ENCODE results near the gene CDC42EP1.
"Not testable (repeated sequence)": the region's sequence is repeated elsewhere in the genome, so short reads cannot be mapped to it uniquely, and the experiment has no call there.

Gene CDC42EP1

GRCh38 chr22:37559901-37560607, at the start of gene CDC42EP1:
CDC42EP1 (plus strand) TSS chr22:37560480; CDS start chr22:37566350, 5,870 bp downstream.
- no peak for DNase-seq (ENCODE audit: low read depth in 2 of 2)

GRCh38 chr22:37511395-37512104, 48.7 kb upstream of the CDC42EP1 start:
- no peak for DNase-seq (ENCODE audit: low read depth in 2 of 2)

- DNase-seq (ENCODE audit: low read depth in 2 of 2), result no peak
Measured at GRCh38 chr22:37514526-37515051, 45.7 kb upstream of the CDC42EP1 start.

- DNase-seq (ENCODE audit: low read depth in 2 of 2), result no peak
Measured at GRCh38 chr22:37515901-37516300, 44.4 kb upstream of the CDC42EP1 start.

- DNase-seq (ENCODE audit: low read depth in 2 of 2), result no peak
Measured at GRCh38 chr22:37516456-37516855, 43.8 kb upstream of the CDC42EP1 start.

GRCh38 chr22:37517826-37518450, 42.3 kb upstream of the CDC42EP1 start:
- DNase-seq (ENCODE audit: low read depth in 2 of 2), result no peak

- no peak for DNase-seq (ENCODE audit: low read depth in 2 of 2)
Measured at GRCh38 chr22:37518509-37519267, 41.6 kb upstream of the CDC42EP1 start.

- DNase-seq (ENCODE audit: low read depth in 2 of 2), result no peak
Measured at GRCh38 chr22:37519268-37520195, 40.7 kb upstream of the CDC42EP1 start, which contains the start of gene CARD10. CARD10 (minus strand) TSS chr22:37519415; CDS start chr22:37519200, 215 bp downstream.

GRCh38 chr22:37520776-37521191, 39.5 kb upstream of the CDC42EP1 start:
- DNase-seq (ENCODE audit: low read depth in 2 of 2), result no peak

- no peak for DNase-seq (ENCODE audit: low read depth in 2 of 2)
Measured at GRCh38 chr22:37521236-37521739, 39.0 kb upstream of the CDC42EP1 start.

- DNase-seq (ENCODE audit: low read depth in 2 of 2), result no peak
Measured at GRCh38 chr22:37522482-37522881, 37.8 kb upstream of the CDC42EP1 start.

GRCh38 chr22:37525073-37525745, 35.1 kb upstream of the CDC42EP1 start:
- no peak for DNase-seq (ENCODE audit: low read depth in 2 of 2)

GRCh38 chr22:37525746-37526350, 34.4 kb upstream of the CDC42EP1 start:
- no peak for DNase-seq (ENCODE audit: low read depth in 2 of 2)

- DNase-seq (ENCODE audit: low read depth in 2 of 2), result no peak
Measured at GRCh38 chr22:37526376-37526775, 33.9 kb upstream of the CDC42EP1 start.

- not testable (repeated sequence) for DNase-seq (ENCODE audit: low read depth in 2 of 2)
Measured at GRCh38 chr22:37527081-37527752, 33.1 kb upstream of the CDC42EP1 start.

- DNase-seq (ENCODE audit: low read depth in 2 of 2), result not testable (repeated sequence)
Measured at GRCh38 chr22:37527952-37528351, 32.3 kb upstream of the CDC42EP1 start.

GRCh38 chr22:37529652-37530345, 30.5 kb upstream of the CDC42EP1 start:
- no peak for DNase-seq (ENCODE audit: low read depth in 2 of 2)

- DNase-seq (ENCODE audit: low read depth in 2 of 2), result no peak
Measured at GRCh38 chr22:37533995-37534394, 26.3 kb upstream of the CDC42EP1 start.
